Measurements from ENCODE around the gene TMTC4.

DNA sequence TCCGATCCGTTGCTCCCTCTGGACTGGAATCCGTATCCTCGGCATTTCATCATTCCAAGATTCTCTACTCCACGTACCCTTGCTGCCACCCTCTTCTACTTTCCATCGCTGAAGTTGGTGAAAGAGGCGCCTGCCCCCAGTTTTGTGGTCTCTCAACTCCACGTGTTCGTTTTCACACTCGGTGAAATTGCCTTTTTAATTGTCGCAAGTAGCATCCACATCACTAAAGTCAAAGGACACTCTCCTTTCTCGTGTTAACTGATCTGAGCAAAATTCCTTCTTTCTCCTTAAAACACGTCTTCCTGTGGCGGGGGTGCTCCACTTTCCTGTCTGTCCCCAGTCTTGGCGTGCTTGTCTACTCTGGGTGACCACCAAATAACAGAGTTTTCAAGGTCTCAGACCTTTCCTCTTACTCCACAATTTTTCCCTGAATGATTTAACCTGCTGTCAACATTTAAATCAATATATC, 1.1 kb upstream of the TMTC4 start:
- TF ChIP-seq POLR2A (IDR thresholded peaks at IDR 0.05; ENCODE audit: low read length) (no peak), GATA1 (IDR thresholded peaks at IDR 0.05; ENCODE audit: low read depth, low read length) (no peak)

Data from erythroblast (primary cell).